Stimulated activated CD4-positive, alpha-beta T cell treated with anti-CD3 and anti-CD28 coated beads, Interleukin-4, amount 100 ng/mL, for 48 hours (primary cell): ENCODE results near the gene EDC4.
A peak's percentile ranks its signal among the peaks of the same experiment; 100 is the strongest.
"Not testable (repeated sequence)": the region's sequence is repeated elsewhere in the genome, so short reads cannot be mapped to it uniquely, and the experiment has no call there.

Experiments used
- DNase-seq, 2 donors: peaks; one replicate each; pipeline ENCODE4 v3.0.0-alpha.2; 2020; ENCODE audit warnings: low read depth in 2 of 2

EDC4 gene

GRCh38 chr16:67909056-67909742, 36.3 kb downstream of the EDC4 start:
- no peak for DNase-seq

DNA sequence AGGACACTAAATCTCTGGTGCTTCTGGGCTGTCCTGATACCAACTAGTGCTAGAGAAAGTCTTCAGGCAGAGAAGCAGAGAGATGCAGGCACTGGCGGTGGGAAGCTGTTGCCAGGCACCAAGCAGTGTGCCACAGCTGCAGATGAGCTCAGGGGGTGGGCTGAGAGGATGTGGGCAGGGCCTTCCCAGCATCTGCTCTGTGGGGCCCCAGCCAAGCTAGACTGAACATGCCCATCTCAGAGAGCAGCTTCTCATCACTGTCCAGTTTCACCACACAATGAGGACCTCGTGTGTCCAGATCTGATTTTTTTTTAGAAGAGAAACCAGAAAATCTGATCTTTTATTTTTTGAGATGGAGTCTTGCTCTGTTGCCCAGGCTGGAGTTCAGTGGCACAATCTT, 37.3 kb downstream of the EDC4 start:
- DNase-seq, result no peak

DNA sequence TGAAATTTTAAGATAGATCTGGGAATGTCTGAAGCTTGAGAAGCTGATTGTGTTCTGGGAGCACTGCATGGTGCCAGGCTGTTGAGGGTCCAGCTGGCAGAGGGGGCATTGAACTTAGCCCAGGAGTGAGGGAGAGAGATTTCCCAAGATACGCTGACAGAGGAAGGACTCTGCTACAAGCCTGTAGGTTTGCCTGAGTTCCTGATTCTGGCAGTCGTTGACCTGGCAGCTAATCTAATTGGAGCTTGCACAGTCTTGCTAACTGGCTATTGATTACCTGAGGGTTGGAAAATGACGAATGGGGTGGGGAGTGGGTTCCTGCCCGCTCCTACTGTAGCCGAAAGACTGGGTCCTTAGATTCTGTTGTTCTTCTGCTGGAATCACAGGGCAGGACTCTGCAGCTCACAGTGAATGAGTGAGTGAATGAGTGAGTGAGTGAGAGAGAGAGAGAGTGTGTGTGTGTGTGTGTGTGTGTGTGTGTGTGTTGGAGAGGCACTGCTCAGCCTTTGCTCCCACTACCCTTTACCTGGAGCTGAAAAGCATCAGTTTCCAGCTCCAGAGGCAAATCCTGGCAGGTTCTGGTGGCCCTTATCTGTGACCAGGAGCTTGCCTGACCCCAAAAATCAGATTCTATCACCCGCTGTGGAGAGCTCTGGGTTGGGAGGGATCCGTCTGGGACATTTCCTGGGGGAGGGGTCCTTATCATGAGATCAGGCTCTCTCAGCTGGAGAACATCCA, 42.1 kb downstream of the EDC4 start:
- no peak for DNase-seq

- DNase-seq, result not testable (repeated sequence)
Observed at GRCh38 chr16:67915496-67915769, 42.6 kb downstream of the EDC4 start.

- no peak for DNase-seq
Observed at GRCh38 chr16:67915831-67916723, 43.2 kb downstream of the EDC4 start.

DNA sequence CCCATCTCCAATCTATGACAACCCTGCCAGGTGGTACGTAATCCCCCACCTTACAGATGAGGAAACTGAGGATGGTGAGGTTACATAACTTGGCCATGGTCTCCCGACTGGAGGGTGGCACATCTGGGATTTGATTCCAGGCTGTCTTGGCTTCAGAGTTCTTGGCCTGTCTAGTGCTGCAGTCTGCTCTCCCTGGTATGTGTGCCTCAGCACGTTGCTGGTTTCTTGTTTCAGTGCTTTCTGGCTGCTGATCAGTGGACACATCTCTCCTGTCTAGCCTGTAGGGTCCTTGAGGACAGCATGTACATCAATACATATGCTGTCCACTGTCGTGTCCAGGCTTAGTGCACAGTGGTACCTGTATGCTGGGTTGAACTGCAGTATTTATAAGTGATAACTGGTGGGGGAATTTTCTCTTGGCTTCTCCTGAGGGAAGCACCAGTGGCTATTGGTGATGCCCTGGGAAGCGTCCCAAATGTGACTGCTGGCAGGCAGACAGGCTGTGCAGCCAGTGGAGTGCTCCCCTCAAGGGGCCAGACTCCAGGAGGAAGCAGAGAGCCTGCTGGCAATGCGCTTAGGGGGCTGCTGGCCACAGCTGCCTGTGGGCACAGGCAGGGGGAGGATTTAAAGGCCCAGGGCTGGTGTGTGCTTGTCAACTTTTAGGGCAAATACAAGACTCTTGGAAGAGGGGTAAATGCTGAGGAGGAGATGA, 44.4 kb downstream of the EDC4 start:
- no peak for DNase-seq

- peak in 1 of 2 donors; percentile 47 for DNase-seq
Observed at GRCh38 chr16:67917852-67918236, 45.0 kb downstream of the EDC4 start.

DNA sequence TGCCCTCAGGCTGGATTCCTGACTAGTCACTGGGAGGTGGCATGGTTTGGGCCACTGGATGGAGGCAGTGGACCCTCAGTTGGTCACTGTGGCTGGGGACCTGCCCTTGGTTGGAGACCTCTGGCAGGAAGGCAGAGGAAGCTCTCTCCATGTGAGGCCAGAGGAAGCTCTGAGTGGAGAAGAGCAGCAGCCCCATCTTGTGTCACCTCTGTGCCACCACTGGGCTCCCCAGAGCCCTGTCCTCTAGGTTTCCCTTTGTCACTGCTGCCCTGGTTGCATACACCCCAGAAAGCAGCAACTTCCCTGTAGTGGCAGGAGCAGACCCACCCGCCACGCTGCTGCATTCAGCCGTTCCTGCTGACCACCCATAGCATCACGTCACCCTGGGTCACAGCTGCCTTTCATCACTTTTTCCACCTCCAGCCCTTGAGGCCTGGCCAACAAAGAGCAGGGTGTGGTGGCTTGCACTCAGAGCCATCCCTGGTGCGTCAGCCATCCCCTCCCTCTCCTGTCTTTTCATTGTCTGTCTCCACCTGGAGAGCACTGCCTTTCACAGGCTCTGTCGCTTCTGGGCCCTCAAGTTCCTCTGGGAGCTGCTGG, 46.9 kb downstream of the EDC4 start:
- no peak for DNase-seq

- no peak for DNase-seq
Observed at GRCh38 chr16:67922221-67922620, 49.4 kb downstream of the EDC4 start.

DNA sequence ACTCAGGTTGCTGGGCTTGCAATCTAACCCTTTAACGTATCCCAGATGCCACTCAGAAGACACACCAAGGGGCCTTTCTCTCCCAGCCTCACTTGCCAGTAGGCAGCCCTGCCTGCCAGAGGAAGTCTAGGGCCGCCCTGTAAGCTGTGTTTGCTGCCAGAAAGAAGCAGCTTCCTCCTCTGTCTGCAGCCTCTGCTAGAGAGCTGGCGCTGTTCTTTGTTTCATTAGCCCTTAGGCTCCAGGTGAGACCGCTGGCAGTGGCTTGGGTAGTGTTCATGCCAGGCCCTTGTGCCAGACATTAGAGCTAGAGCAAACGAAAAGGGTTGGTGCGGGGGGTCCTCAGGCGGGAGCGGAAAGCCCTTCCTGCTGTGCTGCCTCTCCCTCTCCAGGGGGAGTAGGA, 49.9 kb downstream of the EDC4 start:
- no peak for DNase-seq

DNA sequence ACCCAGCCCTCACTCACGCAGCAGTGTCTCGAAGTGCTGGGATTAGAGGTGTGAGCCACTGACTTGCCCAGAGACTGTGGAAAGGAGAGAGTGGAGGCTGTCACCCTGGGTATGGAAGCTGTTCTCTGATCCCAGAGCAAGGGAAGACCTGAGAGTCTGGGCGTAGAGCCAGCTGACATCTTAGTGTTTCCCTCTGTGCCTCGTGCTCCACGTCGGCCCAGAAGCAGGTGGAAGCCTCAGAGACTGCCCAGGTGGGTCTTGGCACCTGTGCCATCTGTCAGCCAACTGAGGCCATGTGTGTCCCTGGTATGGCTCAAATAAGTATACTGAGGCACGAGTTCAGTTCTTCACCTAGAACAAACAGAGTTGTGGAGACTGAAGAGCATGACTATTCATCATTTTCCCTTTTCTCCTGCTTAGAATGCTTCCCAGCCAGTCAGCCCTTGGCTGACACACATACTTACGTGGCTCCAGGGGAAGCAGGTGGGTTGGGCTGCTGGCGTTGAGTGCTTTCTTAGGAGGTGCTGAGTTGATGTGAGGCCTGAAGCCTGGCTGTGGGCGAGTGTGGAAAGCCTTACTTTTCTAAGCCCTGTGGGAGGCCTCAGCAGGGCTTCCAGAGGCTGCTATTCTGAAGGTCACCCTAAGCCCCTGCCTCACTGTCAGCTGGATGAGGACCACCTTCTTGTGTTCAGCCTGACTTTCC, 50.7 kb downstream of the EDC4 start:
- DNase-seq, result no peak

DNA sequence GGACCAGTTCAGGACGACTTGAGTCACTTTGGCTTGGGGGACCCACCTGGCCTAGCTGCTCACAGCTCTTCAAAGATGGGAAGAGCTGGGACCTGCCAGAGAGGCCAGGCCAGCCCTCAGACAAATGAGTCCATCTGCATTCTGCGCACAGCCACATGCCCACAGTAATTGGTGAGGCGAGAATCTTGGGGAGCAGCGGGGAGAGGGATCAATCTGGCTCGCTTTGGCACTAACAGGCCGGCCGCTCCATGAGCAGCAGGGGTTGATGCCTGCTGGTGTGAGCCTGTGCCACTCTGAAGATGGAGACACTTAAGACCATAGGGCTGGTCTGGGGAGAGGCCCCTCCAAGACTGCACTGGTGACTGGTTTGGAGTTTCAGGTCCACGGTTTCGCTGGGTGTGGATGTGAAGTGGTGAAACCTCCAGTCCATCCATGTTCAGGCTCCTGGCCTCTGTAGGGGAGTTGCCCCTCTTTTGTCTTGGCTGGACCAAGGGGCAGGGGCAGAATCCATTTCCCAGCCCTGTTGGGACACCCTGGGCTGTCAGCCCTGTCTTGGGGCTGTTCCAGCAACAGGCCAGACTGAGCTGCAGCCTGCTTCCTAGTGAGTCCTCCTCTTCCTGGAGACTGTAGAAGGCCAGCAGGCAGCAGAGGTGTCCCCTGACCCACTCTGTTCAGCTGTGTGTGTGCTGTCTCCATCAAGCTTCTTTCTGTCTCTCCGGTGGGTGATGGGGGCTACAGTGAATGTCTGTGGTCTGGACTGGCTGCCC, 51.5 kb downstream of the EDC4 start:
- no peak for DNase-seq

DNA sequence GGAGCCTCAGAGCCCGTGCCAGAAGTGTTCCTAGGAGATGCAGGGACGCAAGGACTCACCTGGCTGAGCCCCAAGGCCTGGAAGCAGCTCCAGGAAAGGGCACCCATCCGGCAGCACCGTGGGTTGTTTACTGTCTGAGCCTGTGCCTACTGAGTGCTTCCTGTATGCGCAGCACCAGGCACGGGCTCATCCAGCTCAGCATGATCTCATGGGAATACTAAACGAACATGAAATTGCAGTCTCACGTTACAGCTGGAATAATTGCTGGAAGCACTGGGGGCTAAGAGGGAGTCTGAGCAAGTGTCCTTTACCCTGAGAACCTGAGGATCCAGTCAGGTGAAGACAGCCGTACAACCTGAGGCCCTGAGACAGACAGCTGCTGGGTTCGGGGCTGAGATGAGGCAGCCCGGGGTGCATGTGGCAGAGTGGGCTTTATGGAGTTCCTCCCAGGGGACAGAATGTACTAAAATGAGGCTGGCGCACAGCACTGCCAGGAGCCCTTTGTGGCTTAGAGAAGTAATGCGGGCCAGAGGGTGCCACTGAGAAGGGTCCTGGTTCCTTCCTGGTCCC, 53.4 kb downstream of the EDC4 start:
- no peak for DNase-seq

DNA sequence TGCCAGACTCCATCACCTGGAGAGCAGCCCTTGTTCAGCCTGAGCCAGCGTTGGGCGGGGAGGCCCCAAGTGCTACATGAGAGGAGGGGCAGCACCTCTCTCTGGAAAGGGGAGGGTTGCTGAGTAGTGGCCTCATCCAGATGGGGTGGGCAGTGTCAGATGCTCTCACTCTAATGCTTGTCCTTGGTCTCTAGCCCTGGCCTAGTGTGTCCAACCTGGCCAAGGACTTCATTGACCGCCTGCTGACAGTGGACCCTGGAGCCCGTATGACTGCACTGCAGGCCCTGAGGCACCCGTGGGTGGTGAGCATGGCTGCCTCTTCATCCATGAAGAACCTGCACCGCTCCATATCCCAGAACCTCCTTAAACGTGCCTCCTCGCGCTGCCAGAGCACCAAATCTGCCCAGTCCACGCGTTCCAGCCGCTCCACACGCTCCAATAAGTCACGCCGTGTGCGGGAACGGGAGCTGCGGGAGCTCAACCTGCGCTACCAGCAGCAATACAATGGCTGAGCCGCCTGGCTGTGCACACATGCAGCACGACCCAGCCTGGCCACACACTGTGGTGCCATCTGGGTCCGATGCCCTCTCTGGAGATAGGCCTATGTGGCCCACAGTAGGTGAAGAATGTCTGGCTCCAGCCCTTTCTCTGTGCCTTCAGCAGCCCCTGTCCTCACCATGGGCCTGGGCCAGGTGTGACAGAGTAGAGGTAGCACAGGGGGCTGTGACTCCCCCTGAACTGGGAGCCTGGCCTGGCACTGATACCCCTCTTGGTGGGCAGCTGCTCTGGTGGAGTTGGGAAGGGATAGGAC, 54.5 kb downstream of the EDC4 start:
- no peak for DNase-seq

DNA sequence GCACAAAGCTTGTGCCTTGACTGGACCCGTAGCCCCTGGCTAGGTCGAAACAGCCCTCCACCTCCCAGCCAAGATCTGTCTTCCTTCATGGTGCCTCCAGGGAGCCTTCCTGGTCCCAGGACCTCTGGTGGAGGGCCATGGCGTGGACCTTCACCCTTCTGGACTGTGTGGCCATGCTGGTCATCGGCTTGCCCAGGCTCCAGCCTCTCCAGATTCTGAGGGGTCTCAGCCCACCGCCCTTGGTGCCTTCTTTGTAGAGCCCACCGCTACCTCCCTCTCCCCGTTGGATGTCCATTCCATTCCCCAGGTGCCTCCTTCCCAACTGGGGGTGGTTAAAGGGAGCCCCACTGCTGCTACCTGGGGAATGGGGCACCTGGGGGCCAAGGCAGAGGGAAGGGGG, 55.3 kb downstream of the EDC4 start:
- no peak for DNase-seq

GRCh38 chr16:67928561-67929364, 55.9 kb downstream of the EDC4 start:
- peak; percentile 66 to 74 for DNase-seq

DNA sequence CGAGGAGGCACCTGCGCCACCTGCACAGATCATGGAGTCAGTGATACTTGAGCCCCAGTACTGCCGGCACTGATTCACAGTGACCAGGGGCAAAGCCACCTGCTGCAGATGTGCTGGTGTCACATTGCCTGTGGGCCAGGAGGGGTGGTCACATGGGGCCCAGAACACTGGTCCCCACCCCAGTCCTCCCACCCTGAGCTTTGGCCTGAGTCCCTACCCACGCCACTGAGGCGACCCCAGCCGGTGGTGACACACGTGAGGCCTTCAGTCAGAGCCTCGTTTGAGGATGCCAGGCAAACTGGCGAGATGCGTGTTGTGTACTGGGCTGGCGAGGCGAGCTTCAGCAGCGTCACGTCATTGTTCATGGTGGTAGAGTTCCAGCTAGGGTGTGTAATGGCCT, 57.3 kb downstream of the EDC4 start:
- no peak for DNase-seq

- DNase-seq, result no peak
Observed at GRCh38 chr16:67930678-67931211, 57.9 kb downstream of the EDC4 start.
